SK-N-SH (cell line): ENCODE data around the gene CNTNAP2. TPM values are rescaled to one million over a fixed set of nuclear protein-coding genes. Genes with fewer than 3 reads are reported as not detected.

Experiments
- CTCF ChIA-PET: fragments of 300-600, 350-600 bp; formaldehyde crosslinking; extraction: SDS; loops from one replicate; lab custom pipeline; 2021; lab: Yijun Ruan, JAX
- POLR2A ChIA-PET: fragments of 350-600 bp; sonication (Branson Sonifier 250); formaldehyde crosslinking; extraction: SDS; loops from one replicate; lab custom pipeline; 2020; ENCODE audit warnings: antibody characterized with exemption, inconsistent platforms; lab: Yijun Ruan, JAX
- DNase-seq: peaks from one replicate; pipeline ENCODE4 v3.0.0; 2012
- H2AFZ ChIP-seq: fragments of 200-600 bp; sonication (generic); 2 replicates; pipeline ENCODE4 v1.8.1; 2016; ENCODE audit warnings: antibody characterized with exemption, mild to moderate bottlenecking, low read depth
- H3F3A ChIP-seq: fragments of 200-600 bp; sonication (generic); replicated peaks from 2 replicates; pipeline ENCODE3; 2016; ENCODE audit warnings: antibody characterized with exemption, mild to moderate bottlenecking; ENCODE audit not compliant: insufficient read depth
- H3K27ac ChIP-seq, 2 experiments: fragments of 200-500 bp in 1 of 2; fragments of 200-600 bp in 1 of 2; sonication (Bioruptor generic) in 1 of 2; sonication (generic), shearing (Covaris generic) in 1 of 2; 2 replicates each; pipeline versions ENCODE4 v1.5.1 to v1.6.1; 2014 to 2016; ENCODE audit warnings: low read depth in 2 of 2, inconsistent platforms in 1 of 2, low read length in 1 of 2, mild to moderate bottlenecking in 1 of 2, mixed read lengths in 1 of 2
- H3K27me3 ChIP-seq: fragments of 200-600 bp; sonication (generic), shearing (Covaris generic); 2 replicates; pipeline ENCODE4 v1.6.1; 2016; ENCODE audit warnings: mixed run types; ENCODE audit not compliant: insufficient read depth
- H3K36me3 ChIP-seq, 2 experiments: fragments of 200-500 bp in 1 of 2; fragments of 200-600 bp in 1 of 2; sonication (Bioruptor generic) in 1 of 2; sonication (generic) in 1 of 2; replicated peaks in 1 of 2; 2 replicates each; pipeline versions ENCODE3 to v1.5.1; 2014 to 2016; ENCODE audit warnings: low read length in 1 of 2, mild to moderate bottlenecking in 1 of 2; ENCODE audit not compliant: insufficient read depth in 2 of 2, control insufficient read depth in 1 of 2
- H3K4me1 ChIP-seq, 2 experiments: fragments of 200-500 bp in 1 of 2; fragments of 200-600 bp in 1 of 2; sonication (Bioruptor generic) in 1 of 2; sonication (generic), shearing (Covaris generic) in 1 of 2; 2 replicates each; pipeline versions ENCODE4 v1.5.1 to v1.6.1; 2014 to 2016; ENCODE audit warnings: low read depth in 1 of 2, low read length in 1 of 2, mixed run types in 1 of 2; ENCODE audit not compliant: insufficient read depth in 2 of 2, control insufficient read depth in 1 of 2
- H3K4me2 ChIP-seq: fragments of 200-600 bp; sonication (generic), shearing (Covaris generic); 2 replicates; pipeline ENCODE4 v1.6.1; 2017; ENCODE audit warnings: mixed run types
- H3K4me3 ChIP-seq, 2 experiments: fragments of 200-500 bp in 1 of 2; fragments of 200-600 bp in 1 of 2; sonication (Bioruptor generic) in 1 of 2; sonication (generic), shearing (Covaris generic) in 1 of 2; 2 replicates each; pipeline versions ENCODE4 v1.5.1 to v1.8.1; 2014 to 2016; ENCODE audit warnings: low read depth in 2 of 2, inconsistent platforms in 1 of 2, low read length in 1 of 2, mild to moderate bottlenecking in 1 of 2, mixed read lengths in 1 of 2, moderate library complexity in 1 of 2
- H3K79me2 ChIP-seq: fragments of 200-600 bp; sonication (generic); 2 replicates; pipeline ENCODE4 v1.8.1; 2017; ENCODE audit warnings: mild to moderate bottlenecking; ENCODE audit not compliant: insufficient read depth
- H3K9ac ChIP-seq: fragments of 200-600 bp; sonication (generic); 2 replicates; pipeline ENCODE4 v1.6.1; 2017; ENCODE audit warnings: mixed run types
- H3K9me2 ChIP-seq: fragments of 200-600 bp; sonication (generic); 2 replicates; pipeline ENCODE4 v1.6.1; 2017; ENCODE audit warnings: mixed run types
- H3K9me3 ChIP-seq: fragments of 200-600 bp; sonication (generic); 2 replicates; pipeline ENCODE4 v1.6.1; 2017; ENCODE audit warnings: mixed run types, mild to moderate bottlenecking, moderate library complexity
- H4K20me1 ChIP-seq: fragments of 200-600 bp; sonication (generic); 2 replicates; pipeline ENCODE4 v1.6.1; 2017; ENCODE audit warnings: mild to moderate bottlenecking, mixed run types; ENCODE audit not compliant: insufficient read depth
- CHD2 ChIP-seq: fragments of 150-350 bp; IDR thresholded peaks from 2 replicates; pipeline ENCODE4 v1.6.1; 2018; ENCODE audit warnings: low read length; ENCODE audit not compliant: partially characterized antibody
- ELF1 ChIP-seq: IDR thresholded peaks from 2 replicates; pipeline ENCODE4 v1.4.0; 2012
- EP300 ChIP-seq, 2 experiments: IDR thresholded peaks; 2 replicates each; pipeline versions ENCODE4 v1.4.0 to v1.6.1; 2012; ENCODE audit warnings: borderline replicate concordance in 1 of 2, low read depth in 1 of 2, low read length in 1 of 2
- EZH2phosphoT487 ChIP-seq: fragments of 200-600 bp; sonication (generic); IDR thresholded peaks from 2 replicates; pipeline ENCODE4 v1.6.1; 2017; ENCODE audit warnings: low read depth, mixed run types, mild to moderate bottlenecking, antibody characterized with exemption, moderate library complexity, borderline replicate concordance
- FOSL2 ChIP-seq: IDR thresholded peaks from 2 replicates; pipeline ENCODE4 v1.4.0; 2012; ENCODE audit warnings: low read depth, mild to moderate bottlenecking, moderate library complexity, borderline replicate concordance
- GABPA ChIP-seq: IDR thresholded peaks from 2 replicates; pipeline ENCODE4 v1.4.0; 2012; ENCODE audit warnings: low read depth, mild to moderate bottlenecking
- GATA2 ChIP-seq: sonication (generic); formaldehyde crosslinking; IDR thresholded peaks from 2 replicates; pipeline ENCODE4 v1.5.0; 2020; ENCODE audit warnings: mild to moderate bottlenecking, missing genetic modification reagents
- JUND ChIP-seq: IDR thresholded peaks from 2 replicates; pipeline ENCODE4 v1.4.0; 2012
- NRF1 ChIP-seq: IDR thresholded peaks from 2 replicates; pipeline ENCODE4 v1.6.1; 2012; ENCODE audit warnings: low read depth, mild to moderate bottlenecking, low read length
- POLR2AphosphoS5 ChIP-seq: IDR thresholded peaks from 2 replicates; pipeline ENCODE4 v1.6.1; 2012; ENCODE audit warnings: low read depth, low read length
- RAD21 ChIP-seq: IDR thresholded peaks from 2 replicates; pipeline ENCODE4 v1.6.1; 2012; ENCODE audit warnings: mild to moderate bottlenecking, low read length
- REST ChIP-seq: IDR thresholded peaks from 2 replicates; pipeline ENCODE4 v1.6.1; 2012; ENCODE audit warnings: mild to moderate bottlenecking, low read depth, low read length, moderate library complexity
- SMC3 ChIP-seq: IDR thresholded peaks from 2 replicates; pipeline ENCODE4 v1.6.1; 2012; ENCODE audit warnings: low read depth, low read length, improper control_type of control experiment
- TCF12 ChIP-seq: IDR thresholded peaks from 2 replicates; pipeline ENCODE4 v1.4.0; 2012
- TEAD4 ChIP-seq: IDR thresholded peaks from 2 replicates; pipeline ENCODE4 v1.4.0; 2012; ENCODE audit warnings: mild to moderate bottlenecking, borderline replicate concordance; ENCODE audit not compliant: insufficient read depth
- USF1 ChIP-seq: IDR thresholded peaks from 2 replicates; pipeline ENCODE4 v1.4.0; 2012; ENCODE audit warnings: low read depth, borderline replicate concordance
- USF2 ChIP-seq: fragments of 150-350 bp; IDR thresholded peaks from 2 replicates; pipeline ENCODE4 v1.6.1; 2017; ENCODE audit warnings: antibody characterized with exemption, low read length, low read depth, borderline replicate concordance
- WGBS: methylation state at CpG from one replicate; pipeline ENCODE4 v1.1.6; 2017; ENCODE audit warnings: low lambda C conversion rate; 5-methylcytosine and 5-hydroxymethylcytosine counted together
- polyA plus RNA-seq, 3 experiments: library from polyadenylated mRNA; depleted of rRNA; stranded (reverse); fragments of >200 nt; gene quantifications; 2 replicates each; pipeline ENCODE4 v1.2.3, GENCODE V29; 2012
- TF ChIP-seq, protein P1 (sequence below): fragments of 200-600 bp; sonication (generic); IDR thresholded peaks from 2 replicates; pipeline ENCODE4 v1.6.1; 2017; ENCODE audit warnings: antibody characterized with exemption, mild to moderate bottlenecking, moderate library complexity
- TF ChIP-seq, protein P2 (sequence below): IDR thresholded peaks from 2 replicates; pipeline ENCODE4 v1.4.0; 2012; ENCODE audit warnings: low read depth

Gene CNTNAP2
- polyA plus RNA-seq, 1 of the 3 experiments (the other 2 are of a cell fraction) = 3.4 TPM

DNA sequence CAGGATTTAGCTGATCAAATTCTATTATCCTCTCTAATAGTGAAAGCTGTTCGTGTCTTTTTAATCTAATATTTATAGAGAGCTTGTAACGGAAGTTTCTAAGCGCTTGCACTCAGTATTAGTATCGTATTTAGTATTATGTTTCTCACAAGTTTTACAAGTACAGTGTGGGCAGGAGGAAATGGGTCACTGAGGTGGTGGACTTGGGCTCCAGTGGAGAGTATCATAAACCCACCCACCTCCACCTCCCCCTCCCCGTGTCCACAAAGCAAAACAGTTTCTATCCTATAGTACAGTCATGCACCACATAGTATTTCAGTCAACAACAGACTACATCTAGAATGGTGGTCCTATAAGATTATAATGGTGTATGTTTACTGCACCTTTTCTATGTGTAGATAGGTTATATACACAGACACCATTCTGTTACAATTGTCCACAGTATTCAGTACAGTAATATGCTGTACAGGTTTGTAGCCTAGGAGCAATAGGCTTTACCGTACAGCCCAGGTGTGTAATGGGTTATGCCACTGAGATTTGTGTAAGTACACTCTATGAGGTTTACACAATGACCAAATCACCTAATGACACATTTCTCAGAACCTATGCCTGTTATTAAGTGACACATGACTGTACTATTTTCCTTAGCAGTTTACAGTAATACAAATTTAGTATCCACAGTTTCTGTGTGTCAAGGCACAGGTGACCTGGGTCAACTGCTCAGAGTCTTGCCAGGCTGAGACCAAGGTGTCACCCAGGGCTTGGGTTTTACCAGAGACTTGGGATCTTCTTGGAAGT is 1452.7 kb downstream of the CNTNAP2 start:
- no peaks in the 10 kb centered on the region for H3K36me3 ChIP-seq
- H3K9ac ChIP-seq = no peak overlapping the region
- H3K79me2 ChIP-seq = no peaks in the 10 kb centered on the region
- no peak overlapping the region for H3K4me3 ChIP-seq
- no peak overlapping the region for H3K27ac ChIP-seq
- H3K4me1 ChIP-seq = peaks cover 0 to 8% of the 10 kb centered on the region in 2 experiments; a peak in 1 of 4 replicates
- no peaks in the 10 kb centered on the region for H3K27me3 ChIP-seq
- WGBS = 78% methylated on average over 6 of the region's 6 CpGs
- TF ChIP-seq, protein P1, sequence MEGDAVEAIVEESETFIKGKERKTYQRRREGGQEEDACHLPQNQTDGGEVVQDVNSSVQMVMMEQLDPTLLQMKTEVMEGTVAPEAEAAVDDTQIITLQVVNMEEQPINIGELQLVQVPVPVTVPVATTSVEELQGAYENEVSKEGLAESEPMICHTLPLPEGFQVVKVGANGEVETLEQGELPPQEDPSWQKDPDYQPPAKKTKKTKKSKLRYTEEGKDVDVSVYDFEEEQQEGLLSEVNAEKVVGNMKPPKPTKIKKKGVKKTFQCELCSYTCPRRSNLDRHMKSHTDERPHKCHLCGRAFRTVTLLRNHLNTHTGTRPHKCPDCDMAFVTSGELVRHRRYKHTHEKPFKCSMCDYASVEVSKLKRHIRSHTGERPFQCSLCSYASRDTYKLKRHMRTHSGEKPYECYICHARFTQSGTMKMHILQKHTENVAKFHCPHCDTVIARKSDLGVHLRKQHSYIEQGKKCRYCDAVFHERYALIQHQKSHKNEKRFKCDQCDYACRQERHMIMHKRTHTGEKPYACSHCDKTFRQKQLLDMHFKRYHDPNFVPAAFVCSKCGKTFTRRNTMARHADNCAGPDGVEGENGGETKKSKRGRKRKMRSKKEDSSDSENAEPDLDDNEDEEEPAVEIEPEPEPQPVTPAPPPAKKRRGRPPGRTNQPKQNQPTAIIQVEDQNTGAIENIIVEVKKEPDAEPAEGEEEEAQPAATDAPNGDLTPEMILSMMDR = no peak
- TF ChIP-seq USF2 (no peak), EP300 (IDR thresholded peaks at IDR 0.05; ENCODE audit: borderline replicate concordance in 1 of 2, low read depth in 1 of 2, low read length in 1 of 2) (no peak), EZH2phosphoT487 (no peak), CHD2 (no peak), JUND (no peak), NRF1 (no peak), SMC3 (no peak), FOSL2 (no peak), TEAD4 (no peak), TCF12 (no peak), POLR2AphosphoS5 (no peak), ELF1 (no peak), REST (no peak), GABPA (no peak), RAD21 (no peak), USF1 (no peak), GATA2 (CRISPR knock-in tag) (no peak)
- TF ChIP-seq, protein P2, sequence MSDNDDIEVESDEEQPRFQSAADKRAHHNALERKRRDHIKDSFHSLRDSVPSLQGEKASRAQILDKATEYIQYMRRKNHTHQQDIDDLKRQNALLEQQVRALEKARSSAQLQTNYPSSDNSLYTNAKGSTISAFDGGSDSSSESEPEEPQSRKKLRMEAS = no peak
- POLR2A ChIA-PET = no interaction called here
- H3F3A ChIP-seq = peaks cover 10% of the 10 kb centered on the region
- no peak overlapping the region for H3K4me2 ChIP-seq
- CTCF ChIA-PET = interaction anchor here (1.5 kb wide), 1 partner anchor 22 kb away, joined by 6 read pairs; no protein-coding TSS in a partner anchor
- H3K9me3 ChIP-seq = no peaks in the 10 kb centered on the region
- no peak for DNase-seq
- no peak overlapping the region for H2AFZ ChIP-seq
- no peaks in the 10 kb centered on the region for H3K9me2 ChIP-seq
- no peaks in the 10 kb centered on the region for H4K20me1 ChIP-seq
